H9 (cell line): ENCODE data around the gene BAZ1B. TPM values are rescaled to one million over a fixed set of nuclear protein-coding genes. Genes with fewer than 3 reads are reported as not detected.

ENCODE experiments used
- DNase-seq: peaks from one replicate; pipeline ENCODE4 v3.0.0-alpha.2; 2017
- H2AFZ ChIP-seq: one replicate; pipeline ENCODE4 v1.6.1; 2013; ENCODE audit warnings: mild to moderate bottlenecking, low read length, control low read depth, moderate library complexity
- H2AK5ac ChIP-seq: 2 replicates; pipeline ENCODE4 v1.6.1; 2013; ENCODE audit warnings: low read length, control low read depth, mixed read lengths; ENCODE audit not compliant: insufficient read length
- H2BK120ac ChIP-seq: one replicate; pipeline ENCODE4 v1.6.1; 2013; ENCODE audit warnings: low read depth, mild to moderate bottlenecking, low read length, control low read depth, inconsistent platforms; ENCODE audit not compliant: poor library complexity, severe bottlenecking
- H2BK12ac ChIP-seq: 2 replicates; pipeline ENCODE4 v1.6.1; 2013; ENCODE audit warnings: low read length, control low read depth, mixed read lengths, low read depth; ENCODE audit not compliant: insufficient read length
- H2BK15ac ChIP-seq: 2 replicates; pipeline ENCODE4 v1.6.1; 2013; ENCODE audit warnings: low read depth, low read length, control low read depth
- H2BK20ac ChIP-seq: one replicate; pipeline ENCODE4 v1.6.1; 2013; ENCODE audit warnings: low read depth, mild to moderate bottlenecking, low read length, control low read depth, inconsistent platforms; ENCODE audit not compliant: poor library complexity, severe bottlenecking
- H2BK5ac ChIP-seq: 2 replicates; pipeline ENCODE4 v1.6.1; 2013; ENCODE audit warnings: low read length, control low read depth, mixed read lengths; ENCODE audit not compliant: insufficient read length
- H3K14ac ChIP-seq: 2 replicates; pipeline ENCODE4 v1.6.1; 2013; ENCODE audit warnings: low read length, control low read depth; ENCODE audit not compliant: insufficient read depth
- H3K18ac ChIP-seq: 2 replicates; pipeline ENCODE4 v1.6.1; 2013; ENCODE audit warnings: low read depth, mild to moderate bottlenecking, mixed read lengths, low read length, control low read depth; ENCODE audit not compliant: insufficient read length
- H3K23ac ChIP-seq: 2 replicates; pipeline ENCODE4 v1.6.1; 2013; ENCODE audit warnings: low read length, control low read depth, mixed read lengths, low read depth; ENCODE audit not compliant: insufficient read length
- H3K23me2 ChIP-seq: 2 replicates; pipeline ENCODE4 v1.6.1; 2013; ENCODE audit warnings: low read depth, mild to moderate bottlenecking, mixed read lengths, low read length, control low read depth; ENCODE audit not compliant: insufficient read length, poor library complexity, severe bottlenecking
- H3K27ac ChIP-seq: 2 replicates; pipeline ENCODE4 v1.5.1; 2013; ENCODE audit warnings: low read length, control low read depth, mixed read lengths, low read depth; ENCODE audit not compliant: insufficient read length
- H3K27me3 ChIP-seq: 2 replicates; pipeline ENCODE4 v1.6.1; 2013; ENCODE audit warnings: low read length, control low read depth, inconsistent platforms; ENCODE audit not compliant: insufficient read depth
- H3K4ac ChIP-seq: 2 replicates; pipeline ENCODE4 v1.6.1; 2013; ENCODE audit warnings: low read depth, mild to moderate bottlenecking, control low read depth, inconsistent platforms, low read length, moderate library complexity
- H3K4me1 ChIP-seq: 2 replicates; pipeline ENCODE4 v1.6.1; 2013; ENCODE audit warnings: low read length, control low read depth, inconsistent platforms; ENCODE audit not compliant: insufficient read depth
- H3K4me2 ChIP-seq: 2 replicates; pipeline ENCODE4 v1.6.1; 2013; ENCODE audit warnings: low read length, control low read depth, mixed read lengths; ENCODE audit not compliant: insufficient read length, insufficient read depth
- H3K56ac ChIP-seq: 2 replicates; pipeline ENCODE4 v1.6.1; 2013; ENCODE audit warnings: low read depth, mild to moderate bottlenecking, mixed read lengths, low read length, control low read depth; ENCODE audit not compliant: insufficient read length
- H3K79me1 ChIP-seq: 2 replicates; pipeline ENCODE4 v1.6.1; 2013; ENCODE audit warnings: low read depth, mild to moderate bottlenecking, moderate library complexity, low read length, control low read depth, inconsistent platforms; ENCODE audit not compliant: insufficient read depth, poor library complexity, severe bottlenecking
- H3K79me2 ChIP-seq: 2 replicates; pipeline ENCODE4 v1.6.1; 2013; ENCODE audit warnings: low read length, control low read depth, inconsistent platforms; ENCODE audit not compliant: insufficient read depth
- H3K9ac ChIP-seq: 2 replicates; pipeline ENCODE4 v1.6.1; 2013; ENCODE audit warnings: low read length, control low read depth, mixed read lengths; ENCODE audit not compliant: insufficient read length; ENCODE audit errors: extremely low read depth
- H3K9me3 ChIP-seq: one replicate; pipeline ENCODE4 v1.6.1; 2013; ENCODE audit warnings: low read depth, low read length, inconsistent platforms; ENCODE audit not compliant: control insufficient read depth
- H3T11ph ChIP-seq: one replicate; pipeline ENCODE4 v1.6.1; 2013; ENCODE audit warnings: mild to moderate bottlenecking, low read length, control low read depth, inconsistent platforms
- H4K20me1 ChIP-seq: one replicate; pipeline ENCODE4 v1.6.1; 2013; ENCODE audit not compliant: control insufficient read depth, insufficient read length, insufficient read depth
- H4K5ac ChIP-seq: 2 replicates; pipeline ENCODE4 v1.6.1; 2013; ENCODE audit warnings: low read depth, mild to moderate bottlenecking, mixed read lengths, low read length, control low read depth; ENCODE audit not compliant: insufficient read length
- H4K8ac ChIP-seq: replicated peaks from 2 replicates; pipeline ENCODE4 v1.6.1; 2013; ENCODE audit warnings: low read length, control low read depth, mixed read lengths, low read depth; ENCODE audit not compliant: insufficient read length
- H4K91ac ChIP-seq: 2 replicates; pipeline ENCODE4 v1.6.1; 2013; ENCODE audit warnings: low read depth, mild to moderate bottlenecking, moderate library complexity, mixed read lengths, low read length, control low read depth; ENCODE audit not compliant: insufficient read length
- H3K27ac Mint-ChIP-seq, 3 experiments: 2 replicates in 2 of 3; 3 replicates in 1 of 3; pipeline ENCODE4 v1.8.0; 2020 to 2021; ENCODE audit warnings: mixed read lengths in 3 of 3, mild to moderate bottlenecking in 1 of 3, moderate library complexity in 1 of 3
- H3K27me3 Mint-ChIP-seq: 2 replicates; pipeline ENCODE4 v1.8.0; 2021; ENCODE audit warnings: low read depth, mild to moderate bottlenecking, moderate library complexity, mixed read lengths
- H3K36me3 Mint-ChIP-seq, 3 experiments: 2 replicates in 2 of 3; 3 replicates in 1 of 3; pipeline ENCODE4 v1.8.0; 2020 to 2021; ENCODE audit warnings: low read depth in 3 of 3, mixed read lengths in 3 of 3; ENCODE audit not compliant: insufficient read depth in 1 of 3
- H3K4me1 Mint-ChIP-seq, 2 experiments: 2 replicates each; pipeline ENCODE4 v1.8.0; 2020; ENCODE audit warnings: mixed read lengths in 2 of 2
- H3K4me3 Mint-ChIP-seq, 2 experiments: 2 replicates in 1 of 2; 3 replicates in 1 of 2; pipeline ENCODE4 v1.8.0; 2020 to 2021; ENCODE audit warnings: mild to moderate bottlenecking in 2 of 2, mixed read lengths in 2 of 2, moderate library complexity in 1 of 2
- H3K9me3 Mint-ChIP-seq, 2 experiments: 2 replicates in 1 of 2; 3 replicates in 1 of 2; pipeline ENCODE4 v1.8.0; 2020; ENCODE audit warnings: mild to moderate bottlenecking in 2 of 2, mixed read lengths in 2 of 2, moderate library complexity in 1 of 2
- CTCF ChIP-seq: fragments of 200-600 bp; sonication (generic); conservative IDR thresholded peaks from 3 replicates; pipeline ENCODE4 v1.8.0; 2021; ENCODE audit warnings: antibody characterized with exemption, mild to moderate bottlenecking
- whole genome bisulfite sequencing: extraction: QIAGEN DNeasy Blood & Tissue Kit; methylation state at CpG from one replicate; pipeline ENCODE4 v1.1.7; 2013; ENCODE audit warnings: missing lambda C conversion rate, low lambda C conversion rate, mixed read lengths; ENCODE audit not compliant: insufficient read length; ENCODE audit errors: extremely low coverage; 5-methylcytosine and 5-hydroxymethylcytosine counted together
- total RNA-seq: library from RNA; stranded (reverse); gene quantifications from 2 replicates; pipeline ENCODE4 v1.2.1, GENCODE V29; 2021

BAZ1B gene
- total RNA-seq, 1 experiment from 2014 or later: 96.4 TPM

- H3T11ph ChIP-seq: no peak overlapping the region
- H3K9me3 ChIP-seq: no peaks in the 10 kb centered on the region
- Mint-ChIP-seq H3K9me3 (peaks cover 0 to 3% of the 10 kb centered on the region in 2 experiments; a peak in 2 of 5 replicates), H3K4me3 (peak overlapping the region; percentile 33 to 73; a peak in 2 of 5 replicates), H3K4me1 (peaks cover 0 to 14% of the 10 kb centered on the region in 2 experiments; a peak in 3 of 4 replicates), H3K36me3 (peaks cover 0 to 6% (median 4%) of the 10 kb centered on the region in 3 experiments; a peak in 5 of 7 replicates), H3K27me3 (peaks cover 17% of the 10 kb centered on the region), H3K27ac (no peak overlapping the region)
- H2BK15ac ChIP-seq: no peak overlapping the region
- no peak overlapping the region for H3K9ac ChIP-seq
- H3K27ac ChIP-seq: no peak overlapping the region
- H2AK5ac ChIP-seq: no peak overlapping the region
- H3K14ac ChIP-seq: no peak overlapping the region
- no peak overlapping the region for H3K18ac ChIP-seq
- H2BK12ac ChIP-seq: no peak overlapping the region
- no peak overlapping the region for H3K23ac ChIP-seq
- no peaks in the 10 kb centered on the region for H3K23me2 ChIP-seq
- H3K4me1 ChIP-seq: no peaks in the 10 kb centered on the region
- no peak overlapping the region for H4K5ac ChIP-seq
- WGBS: no CpG with 5 or more reads among the region's 110 CpGs
- H2BK120ac ChIP-seq: no peak overlapping the region
- peak overlapping the region; percentile 30 for H3K4me2 ChIP-seq
- H3K79me2 ChIP-seq: no peaks in the 10 kb centered on the region
- no peak overlapping the region for H2AFZ ChIP-seq
- H3K27me3 ChIP-seq: no peaks in the 10 kb centered on the region; the same call in 1 of the 2 replicates
- no peak overlapping the region for H2BK20ac ChIP-seq
- H3K79me1 ChIP-seq: no peaks in the 10 kb centered on the region
- peak; percentile 79 for DNase-seq
- H3K56ac ChIP-seq: no peak overlapping the region
- H4K20me1 ChIP-seq: no peaks in the 10 kb centered on the region
- no peak overlapping the region for H3K4ac ChIP-seq
- H4K8ac ChIP-seq: no peak overlapping the region
- no peak overlapping the region for H4K91ac ChIP-seq
- TF ChIP-seq CTCF: no peak
- no peak overlapping the region for H2BK5ac ChIP-seq
These were observed 88.0 kb downstream of the BAZ1B start for GRCh38 chr7:73433924-73434700.
